ENCODE measurements around the gene C11orf21. TPM values are rescaled to one million over a fixed set of nuclear protein-coding genes. Genes with fewer than 3 reads are reported as not detected.

C11orf21 gene
- total and polyA plus RNA-seq, 10 of the 15 experiments (the other 5 are each of a cell fraction or from before 2014, with no cell fraction given) = 0.04 to 0.26 (median 0.11) TPM; not detected in 7

DNA sequence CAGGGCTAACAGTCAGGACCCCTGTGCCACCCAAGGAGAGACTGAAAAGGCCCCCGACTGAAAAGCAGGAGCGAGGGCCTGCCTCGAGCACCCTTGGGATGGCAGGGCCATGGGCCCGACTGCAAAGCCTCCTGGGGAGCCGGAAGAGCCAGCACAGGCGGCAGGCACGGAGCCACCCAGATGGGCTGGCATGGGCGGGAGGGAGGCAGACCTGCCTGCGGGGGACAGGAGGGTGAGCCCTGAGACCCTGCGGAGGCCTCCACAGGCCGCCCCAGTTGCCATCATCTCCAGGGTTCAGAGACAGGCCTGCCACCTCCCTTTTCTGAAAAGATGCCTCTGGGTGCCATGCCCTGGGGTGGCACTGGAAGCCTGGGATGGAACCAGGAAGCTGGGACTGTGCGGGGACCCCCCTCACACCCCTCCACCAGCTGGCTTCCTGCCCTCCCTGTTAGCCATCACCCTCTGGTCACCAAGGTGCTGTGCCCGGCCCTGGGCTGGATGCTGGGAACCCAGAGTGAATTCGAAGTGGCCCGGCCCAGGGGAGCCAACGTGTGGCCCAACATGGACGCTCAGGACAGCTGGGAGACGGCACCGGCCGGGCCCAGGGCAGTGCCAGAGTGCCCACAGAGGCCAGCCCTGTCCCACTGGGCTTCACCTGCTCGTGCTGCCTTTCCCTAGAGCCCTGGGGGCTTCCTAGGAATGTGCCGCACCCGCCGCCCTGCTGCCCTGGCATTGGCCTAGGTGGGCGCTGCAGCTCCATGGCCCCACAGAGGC is 13.9 kb upstream of the C11orf21 start:
- CTCF ChIA-PET = no interaction called here
- DNase-seq (ENCODE audit: low read depth, low spot score) = no peak

More for the DNA sequence above, 13.9 kb upstream of the C11orf21 start:
- intact Hi-C loops (cut with micrococcal nuclease; ENCODE audit: unreplicated experiment) = no loop called here
- ChIA-PET RAD21 (ENCODE audit: unreplicated experiment) (interaction anchor here (1.2 kb wide), 1 partner anchor 10 kb away, joined by 3 read pairs; no protein-coding TSS in a partner anchor), SMC1A (ENCODE audit: uncharacterized antibody, unreplicated experiment) (no interaction called here), POLR2A (no interaction called here)
- no peak for TF ChIP-seq PAX5 (IDR thresholded peaks at IDR 0.05; ENCODE audit: borderline replicate concordance, low read depth, low read length)
- TF ChIP-seq ZNF24 (IDR thresholded peaks at IDR 0.05) = no peak
- no peak for TF ChIP-seq YY1 (IDR thresholded peaks at IDR 0.05; ENCODE audit: low read depth, low read length)
- TF ChIP-seq CREM (IDR thresholded peaks at IDR 0.05; ENCODE audit: low read depth) = no peak
- TF ChIP-seq MEF2A (IDR thresholded peaks at IDR 0.05; ENCODE audit: insufficient read depth, low read depth, low read length) = no peak
- no peak for TF ChIP-seq MTA2 (IDR thresholded peaks at IDR 0.05; ENCODE audit: low read depth)
- TF ChIP-seq ZNF207 (IDR thresholded peaks at IDR 0.05; ENCODE audit: borderline replicate concordance) = no peak
- TF ChIP-seq, protein P1, sequence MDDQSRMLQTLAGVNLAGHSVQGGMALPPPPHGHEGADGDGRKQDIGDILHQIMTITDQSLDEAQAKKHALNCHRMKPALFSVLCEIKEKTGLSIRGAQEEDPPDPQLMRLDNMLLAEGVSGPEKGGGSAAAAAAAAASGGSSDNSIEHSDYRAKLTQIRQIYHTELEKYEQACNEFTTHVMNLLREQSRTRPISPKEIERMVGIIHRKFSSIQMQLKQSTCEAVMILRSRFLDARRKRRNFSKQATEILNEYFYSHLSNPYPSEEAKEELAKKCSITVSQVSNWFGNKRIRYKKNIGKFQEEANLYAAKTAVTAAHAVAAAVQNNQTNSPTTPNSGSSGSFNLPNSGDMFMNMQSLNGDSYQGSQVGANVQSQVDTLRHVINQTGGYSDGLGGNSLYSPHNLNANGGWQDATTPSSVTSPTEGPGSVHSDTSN (IDR thresholded peaks at IDR 0.05; ENCODE audit: insufficient replicate concordance, low read depth, low read length) = no peak
- no peak for TF ChIP-seq RCOR1 (conservative IDR thresholded peaks at IDR 0.05; ENCODE audit: low read depth, low read length)
- no peak for TF ChIP-seq CBX5 (IDR thresholded peaks at IDR 0.05; ENCODE audit: low read depth)
- no peak for TF ChIP-seq NFXL1 (IDR thresholded peaks at IDR 0.05; ENCODE audit: borderline replicate concordance)
- no peak for TF ChIP-seq NRF1 (conservative IDR thresholded peaks at IDR 0.05; ENCODE audit: low read depth, low read length)
- TF ChIP-seq TCF7 (IDR thresholded peaks at IDR 0.05; ENCODE audit: borderline replicate concordance) = no peak
- no peak for TF ChIP-seq BCL11A (IDR thresholded peaks at IDR 0.05; ENCODE audit: low read depth, low read length)
- no peak for TF ChIP-seq ZNF217 (IDR thresholded peaks at IDR 0.05)
- TF ChIP-seq FOXM1 (IDR thresholded peaks at IDR 0.05; ENCODE audit: low read depth, low read length) = no peak
- TF ChIP-seq, protein P2, sequence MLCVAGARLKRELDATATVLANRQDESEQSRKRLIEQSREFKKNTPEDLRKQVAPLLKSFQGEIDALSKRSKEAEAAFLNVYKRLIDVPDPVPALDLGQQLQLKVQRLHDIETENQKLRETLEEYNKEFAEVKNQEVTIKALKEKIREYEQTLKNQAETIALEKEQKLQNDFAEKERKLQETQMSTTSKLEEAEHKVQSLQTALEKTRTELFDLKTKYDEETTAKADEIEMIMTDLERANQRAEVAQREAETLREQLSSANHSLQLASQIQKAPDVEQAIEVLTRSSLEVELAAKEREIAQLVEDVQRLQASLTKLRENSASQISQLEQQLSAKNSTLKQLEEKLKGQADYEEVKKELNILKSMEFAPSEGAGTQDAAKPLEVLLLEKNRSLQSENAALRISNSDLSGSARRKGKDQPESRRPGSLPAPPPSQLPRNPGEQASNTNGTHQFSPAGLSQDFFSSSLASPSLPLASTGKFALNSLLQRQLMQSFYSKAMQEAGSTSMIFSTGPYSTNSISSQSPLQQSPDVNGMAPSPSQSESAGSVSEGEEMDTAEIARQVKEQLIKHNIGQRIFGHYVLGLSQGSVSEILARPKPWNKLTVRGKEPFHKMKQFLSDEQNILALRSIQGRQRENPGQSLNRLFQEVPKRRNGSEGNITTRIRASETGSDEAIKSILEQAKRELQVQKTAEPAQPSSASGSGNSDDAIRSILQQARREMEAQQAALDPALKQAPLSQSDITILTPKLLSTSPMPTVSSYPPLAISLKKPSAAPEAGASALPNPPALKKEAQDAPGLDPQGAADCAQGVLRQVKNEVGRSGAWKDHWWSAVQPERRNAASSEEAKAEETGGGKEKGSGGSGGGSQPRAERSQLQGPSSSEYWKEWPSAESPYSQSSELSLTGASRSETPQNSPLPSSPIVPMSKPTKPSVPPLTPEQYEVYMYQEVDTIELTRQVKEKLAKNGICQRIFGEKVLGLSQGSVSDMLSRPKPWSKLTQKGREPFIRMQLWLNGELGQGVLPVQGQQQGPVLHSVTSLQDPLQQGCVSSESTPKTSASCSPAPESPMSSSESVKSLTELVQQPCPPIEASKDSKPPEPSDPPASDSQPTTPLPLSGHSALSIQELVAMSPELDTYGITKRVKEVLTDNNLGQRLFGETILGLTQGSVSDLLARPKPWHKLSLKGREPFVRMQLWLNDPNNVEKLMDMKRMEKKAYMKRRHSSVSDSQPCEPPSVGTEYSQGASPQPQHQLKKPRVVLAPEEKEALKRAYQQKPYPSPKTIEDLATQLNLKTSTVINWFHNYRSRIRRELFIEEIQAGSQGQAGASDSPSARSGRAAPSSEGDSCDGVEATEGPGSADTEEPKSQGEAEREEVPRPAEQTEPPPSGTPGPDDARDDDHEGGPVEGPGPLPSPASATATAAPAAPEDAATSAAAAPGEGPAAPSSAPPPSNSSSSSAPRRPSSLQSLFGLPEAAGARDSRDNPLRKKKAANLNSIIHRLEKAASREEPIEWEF (IDR thresholded peaks at IDR 0.05; ENCODE audit: insufficient replicate concordance, low read depth, low read length) = no peak
- Histone ChIP-seq H3K4me3 (no peak overlapping the region), H3K9ac (ENCODE audit: control insufficient read depth, insufficient read depth, low read length) (no peak overlapping the region), H3K36me3 (ENCODE audit: control insufficient read depth in 2 of 2, insufficient read depth in 2 of 2, low read length in 1 of 2) (no peaks in the 10 kb centered on the region), H2AFZ (ENCODE audit: control insufficient read depth, low read depth, low read length) (no peak overlapping the region), H4K20me1 (ENCODE audit: control insufficient read depth, insufficient read depth) (no peaks in the 10 kb centered on the region), H3K79me2 (ENCODE audit: control insufficient read depth, insufficient read depth, low read length) (no peaks in the 10 kb centered on the region), H3K4me1 (ENCODE audit: control insufficient read depth, insufficient read depth, low read length) (no peaks in the 10 kb centered on the region), H3K27me3 (replicated peaks in 1 of 2; ENCODE audit: control insufficient read depth in 2 of 2, insufficient read depth in 2 of 2, low read length in 1 of 2) (no peaks in the 10 kb centered on the region), H3K4me2 (ENCODE audit: control insufficient read depth, insufficient read depth) (no peak overlapping the region), H3K27ac (ENCODE audit: control insufficient read depth, insufficient read depth) (no peak overlapping the region), H3K9me3 (replicated peaks; ENCODE audit: control insufficient read depth, insufficient read depth, low read length) (no peaks in the 10 kb centered on the region)
- ATAC-seq (no peak), FAIRE-seq (no peak)
- in situ Hi-C loops (cut with MboI) = no loop called here
- WGBS (ENCODE audit: insufficient coverage, insufficient replicate concordance, low lambda C conversion rate, missing lambda C conversion rate) = 45% methylated on average over 25 of the region's 25 CpGs
- BruUV-seq (replicated peaks) = no TSS peak
